GM19468 (cell line): ENCODE measurements around the gene PBLD.

Source experiments
- ATAC-seq: cut with Tn5 transposase; IDR thresholded peaks from one replicate; pipeline ENCODE4 v1.9.1; 2021; ENCODE audit warnings: mild to moderate bottlenecking, moderate library complexity, moderate number of reproducible peaks; ENCODE audit not compliant: unreplicated experiment; ENCODE audit errors: extremely low read depth

The PBLD gene

DNA sequence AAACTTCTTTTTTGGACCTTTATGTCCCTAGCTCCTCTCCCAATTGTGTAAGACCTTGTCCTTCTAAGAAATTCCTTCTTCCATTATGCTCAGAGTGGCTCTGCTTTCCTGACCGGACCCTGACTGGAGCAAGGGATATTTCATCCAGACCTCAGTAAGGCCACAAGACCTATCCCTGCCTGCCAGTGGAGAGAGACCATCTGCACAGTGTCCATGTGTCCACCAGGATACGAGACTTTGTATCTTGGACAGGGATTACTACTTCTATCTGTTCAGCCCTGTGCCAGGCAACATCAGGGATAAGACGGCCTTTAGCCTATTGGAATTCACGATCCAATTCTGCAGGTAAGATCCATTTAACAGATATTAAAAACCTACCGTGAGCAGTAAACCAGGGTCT lies 93.7 kb downstream of the PBLD start:
- no peak for ATAC-seq

- no peak for ATAC-seq
Observed at GRCh38 chr10:68238371-68238770, 94.4 kb downstream of the PBLD start.

DNA sequence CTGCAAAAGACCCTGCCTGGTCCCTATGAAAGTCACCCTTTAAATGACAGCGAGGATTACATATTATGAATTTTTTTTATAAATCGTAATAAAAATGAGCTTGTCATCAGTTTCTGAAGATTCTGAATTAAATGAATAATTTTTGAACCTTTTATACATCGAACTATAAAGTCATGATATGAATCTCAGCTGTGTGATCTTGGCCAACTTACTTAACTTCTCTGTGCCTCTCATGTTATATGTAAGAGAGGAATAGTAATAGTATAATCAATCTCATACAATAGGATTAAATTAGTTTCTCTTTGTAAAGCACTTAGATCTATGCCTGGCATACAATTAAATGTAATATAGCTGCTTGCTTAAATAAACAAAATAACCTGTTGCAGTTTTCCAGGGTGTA lies 95.6 kb downstream of the PBLD start:
- no peak for ATAC-seq

DNA sequence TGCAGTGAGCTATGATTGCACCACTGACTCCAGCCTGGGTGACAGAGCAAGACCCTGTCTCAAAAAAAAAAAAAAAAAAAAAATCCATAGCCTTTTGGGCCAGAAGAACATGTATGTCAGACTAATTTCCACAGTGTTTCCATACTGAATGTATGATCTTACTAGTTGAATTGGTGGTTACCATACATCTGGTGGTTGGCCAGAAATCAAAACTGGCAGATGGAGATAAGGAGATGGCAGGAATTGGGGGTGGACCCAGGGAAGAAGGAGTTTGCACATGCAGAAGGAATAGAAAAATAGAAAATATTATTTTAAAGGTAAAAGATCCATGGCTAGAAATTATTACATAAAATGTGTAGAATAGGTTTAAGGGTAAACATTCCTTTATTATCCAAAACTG lies 97.1 kb downstream of the PBLD start:
- ATAC-seq: no peak

DNA sequence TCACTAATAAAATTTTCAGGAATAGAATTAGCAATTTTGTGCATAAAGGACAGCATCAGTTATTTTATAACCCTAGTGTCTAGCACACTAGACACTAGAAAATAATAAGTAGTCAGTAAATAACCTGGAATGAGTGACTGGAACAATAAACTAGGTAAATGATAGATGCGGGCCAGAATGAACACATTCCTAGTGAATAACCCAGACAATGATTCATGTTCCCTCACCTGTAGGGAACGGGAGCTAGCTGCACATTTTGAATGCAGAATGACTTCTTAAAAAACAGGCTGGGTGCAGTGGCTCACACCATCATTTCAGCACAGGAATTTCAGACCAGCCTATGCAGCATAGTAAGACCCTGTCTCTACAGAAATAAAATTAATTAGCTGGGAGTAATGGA lies 97.6 kb downstream of the PBLD start:
- ATAC-seq: no peak

DNA sequence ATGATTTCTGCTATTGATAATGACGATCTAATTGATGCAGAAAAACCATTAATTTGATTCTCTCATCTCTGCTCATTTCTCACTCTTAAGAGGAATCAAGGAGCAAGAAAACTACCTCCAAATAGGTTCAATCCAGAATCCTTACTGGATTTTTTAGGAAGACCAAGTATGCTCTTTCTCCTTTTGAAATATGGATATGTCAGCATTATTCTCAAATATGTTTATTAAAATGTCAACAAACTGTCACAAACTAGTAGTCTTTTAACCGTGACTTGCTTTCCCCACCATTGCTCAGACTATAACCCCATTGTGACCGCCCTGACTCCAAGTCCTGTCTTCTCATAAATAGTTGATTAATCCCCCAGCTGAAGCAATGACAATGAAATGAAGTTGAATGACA lies 99.7 kb downstream of the PBLD start:
- no peak for ATAC-seq
